Lung microvascular endothelial cell (primary cell): ENCODE measurements around the gene MT1A. TPM values are rescaled to one million over a fixed set of nuclear protein-coding genes. Genes with fewer than 3 reads are reported as not detected.

Experiments used
- DNase-seq, 2 donors: peaks; one replicate each; pipeline versions ENCODE4 v3.0.0 to v3.0.0-alpha.2; 2010; ENCODE audit warnings: low read depth in 2 of 2
- total RNA-seq: library from RNA; depleted of rRNA; stranded (reverse); fragments of >200 nt; gene quantifications from 2 replicates; pipeline ENCODE4 v1.2.1, GENCODE V29; 2014

Gene MT1A
- total RNA-seq, 1 donor from 2014 or later: 0.79 TPM

DNA sequence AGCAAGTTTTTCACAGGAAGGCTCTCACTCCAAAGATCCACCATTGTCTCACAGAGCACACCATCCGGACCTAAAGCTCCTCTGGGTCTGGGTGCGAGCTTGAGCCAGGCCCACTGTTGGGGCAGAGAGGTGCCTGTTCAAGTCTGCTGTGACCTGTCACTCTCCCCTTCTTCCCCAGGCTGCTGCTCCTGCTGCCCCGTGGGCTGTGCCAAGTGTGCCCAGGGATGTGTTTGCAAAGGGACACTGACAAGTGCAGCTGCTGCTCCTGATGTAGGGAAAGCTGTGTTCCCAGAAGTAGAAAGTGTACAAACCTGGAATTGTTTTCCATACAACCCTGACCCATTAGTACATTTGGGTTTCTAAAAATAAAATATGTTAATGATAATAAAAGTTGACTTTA is 39.0 kb downstream of the MT1A start:
- DNase-seq: no peak

DNA sequence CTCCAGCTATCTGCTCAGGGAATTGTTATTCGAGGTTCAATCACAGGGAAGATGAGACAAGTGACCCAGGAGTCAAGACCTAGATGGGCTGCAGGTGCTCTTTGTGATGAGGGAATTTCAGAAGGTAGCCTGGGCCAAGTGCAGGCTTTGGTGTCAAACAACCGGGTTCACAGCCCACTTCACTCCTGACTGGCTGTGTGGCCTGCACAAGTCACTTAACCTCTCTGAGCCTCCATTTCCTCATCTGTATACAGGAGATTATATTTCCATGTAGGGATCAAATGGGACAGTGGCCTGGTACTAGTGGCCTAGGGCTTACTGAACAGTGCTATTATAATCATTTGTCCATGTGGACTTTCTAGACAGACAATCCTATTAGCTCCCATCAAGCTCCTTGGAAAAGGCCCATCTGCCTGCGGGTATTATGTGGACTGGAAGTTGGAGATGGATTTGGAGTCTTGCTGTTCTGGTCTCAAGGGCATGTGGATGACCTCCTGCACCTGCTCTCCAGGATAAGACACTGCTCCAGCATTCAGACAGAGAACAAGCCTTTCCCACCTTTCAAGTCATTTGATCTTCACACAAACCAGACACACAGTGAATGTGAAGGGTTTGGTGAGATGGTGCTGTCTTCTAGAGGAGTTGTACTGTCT is 40.7 kb downstream of the MT1A start:
- no peak for DNase-seq

DNA sequence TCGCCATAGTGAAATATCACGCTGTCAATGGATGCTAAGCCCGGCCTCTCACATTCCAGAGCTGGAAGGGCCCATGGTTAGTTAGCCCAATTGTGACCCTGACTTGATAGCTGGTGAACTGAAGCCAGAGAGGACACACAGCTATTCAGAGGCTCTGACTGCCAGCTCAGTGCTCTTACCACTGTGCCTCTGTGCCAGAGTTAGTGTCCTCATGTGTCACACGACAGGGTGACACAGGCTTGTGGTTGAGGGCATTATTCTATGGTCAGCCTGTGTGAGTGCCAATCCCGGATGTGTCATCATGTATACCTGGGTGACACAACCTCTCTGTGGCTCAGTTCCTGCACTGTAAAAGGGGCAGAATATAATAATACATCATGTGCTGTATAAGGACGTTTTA is 41.4 kb downstream of the MT1A start:
- no peak for DNase-seq

DNA sequence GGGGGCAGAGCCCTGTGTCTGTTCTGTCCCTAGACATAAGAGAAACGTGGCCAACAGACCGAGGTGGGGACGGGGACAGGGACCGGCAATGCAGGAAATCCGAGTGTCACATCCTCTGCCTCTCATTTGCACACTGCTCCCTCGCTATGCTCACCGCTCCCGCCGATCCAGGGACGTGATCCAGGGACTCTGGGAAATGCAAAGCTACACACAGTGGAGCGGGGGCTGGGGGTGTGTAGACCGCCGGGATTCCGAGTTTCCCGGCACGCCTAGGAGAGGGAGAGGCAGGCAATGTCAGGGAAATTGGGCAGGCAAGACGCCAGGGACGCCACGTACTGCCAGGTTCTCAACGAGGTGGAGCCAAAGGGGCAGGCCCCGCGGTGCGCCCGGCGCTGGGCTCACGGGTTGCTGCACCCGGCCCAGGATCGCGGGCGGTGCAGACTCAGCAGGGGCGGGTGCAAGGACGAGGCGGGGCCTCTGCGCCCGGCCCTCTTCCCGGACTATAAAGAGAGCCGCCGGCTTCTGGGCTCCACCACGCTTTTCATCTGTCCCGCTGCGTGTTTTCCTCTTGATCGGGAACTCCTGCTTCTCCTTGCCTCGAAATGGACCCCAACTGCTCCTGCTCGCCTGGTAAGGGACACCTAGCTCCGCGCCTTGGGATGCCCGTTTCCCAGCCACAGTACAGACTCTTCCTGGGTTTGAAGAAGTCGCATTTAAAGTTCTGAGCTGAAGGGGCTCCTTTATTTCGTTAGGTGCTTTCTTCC is 43.7 kb downstream of the MT1A start, which contains the start of gene MT1X:
Gene MT1X, plus strand, starts transcription at position 532 of the 764 bp plus-strand sequence. Its CDS starts 71 bp downstream, at position 603.
- DNase-seq: peak; percentile 84 to 90

DNA sequence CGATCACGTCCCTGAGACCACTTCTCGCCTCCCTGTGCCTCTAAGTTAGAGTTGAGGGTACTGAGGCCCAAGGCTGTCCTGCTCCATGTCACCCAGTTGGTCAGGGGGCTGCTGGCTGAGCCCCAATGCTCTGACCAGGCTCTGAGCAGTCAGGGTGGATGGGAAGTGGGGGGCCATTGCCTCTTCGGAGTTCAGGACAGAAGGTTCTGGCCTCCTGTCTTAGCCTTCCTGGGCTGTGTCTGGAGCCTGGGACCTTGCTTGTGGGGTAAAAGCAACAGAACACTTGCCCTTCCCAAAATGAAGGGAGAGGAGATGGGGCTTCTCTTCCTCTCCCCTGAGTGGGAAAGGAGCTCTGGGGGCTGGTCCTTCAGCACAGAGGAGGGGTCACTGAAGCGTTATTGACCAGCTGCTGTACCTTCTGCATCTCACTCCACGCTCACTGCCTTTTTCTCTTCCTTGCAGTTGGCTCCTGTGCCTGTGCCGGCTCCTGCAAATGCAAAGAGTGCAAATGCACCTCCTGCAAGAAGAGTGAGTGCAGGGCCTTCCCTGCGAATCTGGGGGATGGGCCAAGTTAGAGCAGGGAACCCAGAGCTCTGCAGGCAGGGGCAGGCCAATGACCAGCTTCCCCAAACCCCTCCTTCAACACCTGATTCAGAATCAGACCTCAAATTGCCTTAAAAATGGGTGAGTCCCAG is 44.4 kb downstream of the MT1A start:
- no peak for DNase-seq

GRCh38 chr16:56683424-56684172 is 45.1 kb downstream of the MT1A start:
- DNase-seq: no peak

DNA sequence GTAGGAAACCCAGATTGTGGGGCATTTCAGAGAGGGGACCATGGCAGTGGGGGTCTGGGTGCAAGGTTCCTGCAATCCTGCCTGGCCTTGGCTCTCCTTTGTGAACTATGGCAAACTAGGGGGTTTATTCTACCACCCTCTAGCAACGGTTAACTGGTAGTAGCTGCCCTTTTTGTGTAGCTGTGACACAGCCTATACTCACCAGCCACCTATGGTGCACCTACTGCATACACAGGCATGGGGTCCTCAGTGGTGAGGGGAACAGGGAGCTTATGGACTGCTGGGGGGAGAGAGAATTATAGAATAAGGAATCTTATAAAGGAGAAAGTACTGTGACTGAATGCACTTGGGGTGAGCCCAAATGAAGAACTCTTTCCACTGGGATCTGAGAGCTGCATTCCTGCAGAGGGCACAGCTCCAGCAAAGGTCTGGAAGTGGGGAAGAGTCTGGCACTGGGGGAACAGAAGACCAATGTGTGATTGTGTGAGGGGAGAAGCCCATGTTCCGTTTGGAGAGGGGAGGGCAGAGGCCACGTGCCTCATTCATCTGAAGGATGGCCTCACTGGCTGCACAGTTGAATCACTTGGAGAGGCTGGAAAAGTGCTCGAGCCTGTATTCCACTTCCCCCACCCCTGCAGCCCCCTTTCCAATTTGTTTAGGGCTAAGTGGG is 45.9 kb downstream of the MT1A start:
- no peak for DNase-seq

DNA sequence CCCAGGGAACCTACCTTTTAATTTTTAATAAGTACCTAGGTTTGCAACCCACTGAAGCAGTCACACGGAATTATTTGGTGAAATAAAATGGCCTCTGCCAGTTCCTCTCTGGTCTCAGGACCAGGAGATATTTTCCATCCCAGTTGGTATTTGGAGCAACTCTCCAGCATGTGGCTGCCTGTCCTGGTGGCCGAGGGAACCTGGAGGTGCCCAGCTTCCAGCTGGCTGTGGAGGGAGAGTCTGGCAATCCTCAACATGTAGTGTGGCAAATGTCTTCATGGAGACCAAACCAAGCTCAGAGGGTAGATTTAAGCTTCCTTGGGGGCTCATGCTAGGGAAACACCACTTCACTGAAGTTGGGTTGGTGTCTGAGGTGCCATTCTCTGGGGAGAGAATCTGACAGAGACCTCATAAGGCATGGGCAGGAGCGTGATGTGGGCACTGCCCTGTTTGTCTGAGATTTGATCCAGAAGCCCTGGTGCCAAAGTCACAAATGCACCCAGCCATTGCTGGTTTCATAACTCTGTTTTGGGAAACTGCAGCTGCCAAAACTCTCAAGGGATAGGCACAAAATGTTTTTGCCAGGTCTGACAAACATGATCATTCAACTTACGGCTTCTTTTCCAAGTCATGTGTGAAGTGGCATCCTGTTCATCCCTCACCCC is 46.6 kb downstream of the MT1A start:
- DNase-seq: no peak

- DNase-seq: no peak
These were observed 48.3 kb downstream of the MT1A start for GRCh38 chr16:56686758-56687157.

- DNase-seq: no peak
These were observed 50.3 kb downstream of the MT1A start for GRCh38 chr16:56688762-56689161.

DNA sequence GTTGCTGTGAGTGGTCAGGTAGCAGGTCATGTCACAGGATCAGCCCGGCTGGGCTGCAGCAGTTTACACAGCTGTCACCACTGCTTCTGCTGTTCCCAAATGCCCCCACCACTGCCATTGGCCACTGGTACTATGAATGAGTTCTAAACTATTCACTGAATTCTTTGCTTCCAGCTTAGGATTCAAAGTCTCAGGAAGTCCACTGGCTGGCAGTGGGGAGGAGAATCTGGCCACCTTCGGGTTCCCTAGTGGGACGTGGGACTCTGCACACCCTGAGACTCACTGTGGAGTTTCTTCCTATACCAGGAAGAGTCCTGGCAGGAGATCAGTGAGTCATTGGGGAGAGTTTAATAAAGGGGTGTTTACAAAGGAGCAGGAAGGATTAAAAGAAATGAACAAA is 50.7 kb downstream of the MT1A start:
- DNase-seq: peak in 1 of 2 donors; percentile 18

Other genes starting within 250 kb of the MT1A start
- gene AMFR, start 213.1 kb upstream of the MT1A start, total RNA-seq: 219 and 401 TPM in 2 replicates
- 57.5 and 65.3 TPM in 2 replicates for gene NUDT21, start 187.3 kb upstream of the MT1A start, total RNA-seq
- 23.3 and 25.2 TPM in 2 replicates for gene OGFOD1, start 187.1 kb upstream of the MT1A start, total RNA-seq
- 29.0 and 37.7 TPM in 2 replicates for gene BBS2, start 118.6 kb upstream of the MT1A start, total RNA-seq
- gene MT4, start 73.6 kb upstream of the MT1A start, total RNA-seq: not detected in 2 replicates
- gene MT3, start 49.1 kb upstream of the MT1A start, total RNA-seq: not detected in 2 replicates
- 44.2 and 72.8 TPM in 2 replicates for gene MT2A, start 30.1 kb upstream of the MT1A start, total RNA-seq
- 30.2 and 176 TPM in 2 replicates for gene MT1E, start 12.9 kb upstream of the MT1A start, total RNA-seq
- 0.99 and 3.5 TPM in 2 replicates for gene MT1M, start 6.0 kb upstream of the MT1A start, total RNA-seq
- gene MT1B, start 13.2 kb downstream of the MT1A start, total RNA-seq: not detected in 2 replicates
- 0.20 and 1.3 TPM in 2 replicates for gene MT1F, start 19.3 kb downstream of the MT1A start, total RNA-seq
- gene MT1G, start 29.4 kb downstream of the MT1A start, total RNA-seq: not detected in 2 replicates
- gene MT1H, start 31.1 kb downstream of the MT1A start, total RNA-seq: not detected in 2 replicates
- gene MT1X, start 43.8 kb downstream of the MT1A start, total RNA-seq: 13.3 and 19.2 TPM in 2 replicates
- gene NUP93, start 91.5 kb downstream of the MT1A start, total RNA-seq: 50.2 and 58.6 TPM in 2 replicates
- not detected in 2 replicates for gene SLC12A3, start 226.5 kb downstream of the MT1A start, total RNA-seq